Stimulated activated CD4-positive, alpha-beta T cell treated with anti-CD3 and anti-CD28 coated beads, Interleukin-12 subunit alpha, Interleukin-12 subunit beta, amount 100 ng/mL, for 4 hours (primary cell): ENCODE data around the gene UPF1.
"Not testable (repeated sequence)": the region's sequence is repeated elsewhere in the genome, so short reads cannot be mapped to it uniquely, and the experiment has no call there.

Experiments
- DNase-seq: peaks from one replicate; pipeline ENCODE4 v3.0.0-alpha.2; 2020

Gene UPF1

DNA sequence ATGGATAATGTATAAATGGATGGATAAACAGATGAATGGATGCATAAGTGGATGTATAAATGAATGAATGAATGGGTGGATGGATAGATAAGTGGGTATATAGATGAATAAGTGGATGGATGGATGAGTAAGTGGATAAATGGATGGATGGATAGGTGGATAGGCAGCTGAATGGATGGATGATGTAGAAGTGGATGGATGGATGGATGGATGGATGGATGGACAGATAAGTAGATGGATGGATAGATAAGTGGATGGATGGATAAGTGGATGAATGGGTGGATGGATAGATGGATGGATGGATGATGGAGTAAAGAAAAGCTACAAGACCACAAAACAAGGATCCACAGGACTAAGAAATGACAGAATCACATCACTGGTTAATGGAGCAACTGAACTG, 31.7 kb upstream of the UPF1 start:
- no peak for DNase-seq

DNA sequence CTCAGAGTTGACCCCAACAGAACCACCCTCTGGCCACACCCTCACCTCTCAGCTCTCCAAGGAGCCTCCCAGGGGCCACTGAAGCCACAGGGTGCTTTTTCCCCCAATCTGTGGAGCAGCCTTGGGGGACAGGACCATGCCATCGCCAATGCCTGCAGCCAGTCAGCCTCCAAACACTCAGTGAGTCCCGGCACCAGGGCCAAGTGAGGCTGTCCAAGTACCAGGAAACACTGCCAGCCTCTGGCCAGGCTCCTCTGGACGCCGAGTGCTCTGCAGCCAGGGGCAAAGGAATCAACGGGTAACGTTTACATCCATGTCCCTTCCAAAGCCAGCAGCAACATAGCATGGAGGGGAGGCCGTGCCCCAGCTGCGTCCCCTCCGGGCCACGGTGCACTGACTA, 31.1 kb upstream of the UPF1 start:
- no peak for DNase-seq

DNA sequence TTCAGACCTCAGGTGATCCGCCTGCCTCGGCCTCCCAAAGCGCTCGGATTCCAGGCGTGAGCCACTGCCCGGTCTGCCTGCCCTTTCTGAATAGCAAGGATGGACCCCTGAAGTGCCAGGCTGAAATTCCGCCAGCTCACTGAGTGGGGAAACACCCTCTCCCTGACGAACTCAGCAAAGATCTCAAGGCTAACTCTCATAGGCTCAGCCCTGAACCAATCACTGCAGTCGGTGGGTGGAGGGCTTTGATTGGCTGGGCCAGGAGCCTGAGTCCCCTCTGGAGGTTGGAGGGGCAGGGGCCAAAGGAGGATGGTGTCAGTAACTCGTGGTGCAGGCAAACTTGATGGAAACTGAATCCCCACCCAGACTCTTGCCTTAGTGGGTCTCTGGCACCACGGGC, 29.4 kb upstream of the UPF1 start:
- DNase-seq: no peak

DNA sequence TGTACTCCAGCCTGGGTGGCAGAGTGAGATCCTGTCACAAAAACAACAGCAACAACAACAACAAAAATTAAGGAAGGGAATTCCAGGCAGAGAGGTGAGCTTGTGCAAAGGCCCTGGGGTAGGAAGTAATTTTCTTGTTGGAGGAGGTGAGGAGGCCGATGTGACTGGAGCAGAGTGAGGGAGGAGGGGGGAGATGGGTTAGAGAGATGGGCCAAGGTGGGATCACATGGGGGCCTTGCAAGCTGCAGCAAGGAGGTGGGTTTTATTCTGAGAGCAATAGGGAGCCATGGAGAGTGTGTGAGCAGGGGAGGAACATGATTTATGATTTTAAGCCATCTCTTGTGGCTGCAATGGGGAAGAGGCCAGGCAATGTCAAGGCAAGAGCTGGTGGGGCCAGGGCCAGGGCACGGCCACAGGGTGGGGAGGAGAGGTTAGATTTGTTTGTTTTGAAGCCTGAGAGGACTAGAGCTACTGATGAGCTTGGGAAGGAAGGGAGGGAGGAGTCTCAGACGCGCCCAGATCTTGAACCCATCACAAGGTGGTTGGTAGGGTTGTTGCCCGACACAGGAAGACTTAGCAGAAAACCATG, 28.1 kb upstream of the UPF1 start:
- DNase-seq: no peak

DNA sequence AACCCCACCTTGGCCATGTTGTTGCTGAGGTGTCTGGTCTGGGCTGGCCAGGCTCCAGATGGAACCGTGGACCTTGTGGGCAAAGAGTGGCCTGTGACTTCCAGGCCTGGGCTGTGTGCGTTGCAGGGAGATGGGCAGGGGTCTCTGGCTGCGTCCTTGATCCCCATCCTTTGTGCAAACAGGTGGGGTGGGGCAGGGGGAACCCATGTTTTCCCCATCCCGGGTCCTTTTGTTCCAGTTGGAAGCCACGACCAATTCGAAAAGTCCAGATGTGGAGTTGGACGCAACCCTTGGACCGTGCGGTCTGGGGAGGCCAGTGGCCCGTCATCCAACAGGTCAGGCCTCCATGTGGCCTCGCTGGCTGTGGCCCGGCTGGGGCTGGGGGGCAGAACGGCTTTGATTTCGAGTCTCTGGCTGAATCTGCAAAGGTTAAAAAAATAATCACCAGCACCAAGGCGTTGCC, 27.6 kb upstream of the UPF1 start:
- no peak for DNase-seq

DNA sequence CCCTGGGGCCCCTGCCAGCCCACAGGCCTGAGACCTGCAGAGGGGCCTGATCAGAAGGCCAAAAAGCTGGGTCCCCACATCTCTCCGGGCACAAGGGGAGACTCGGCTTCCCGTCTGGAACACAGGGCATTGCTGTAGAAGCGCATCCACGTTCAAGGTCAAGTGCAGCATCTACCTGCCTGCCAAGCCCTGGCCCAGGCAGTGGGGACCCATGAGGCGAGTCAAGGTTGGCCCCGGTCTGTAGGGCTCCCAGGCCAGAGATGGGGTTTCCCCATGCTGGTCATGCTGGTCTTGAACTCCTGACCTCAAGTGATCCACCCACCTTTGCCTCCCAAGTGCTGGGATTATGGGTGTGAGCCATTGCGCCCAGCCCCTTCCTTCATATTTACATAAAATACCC, 27.1 kb upstream of the UPF1 start:
- no peak for DNase-seq

DNA sequence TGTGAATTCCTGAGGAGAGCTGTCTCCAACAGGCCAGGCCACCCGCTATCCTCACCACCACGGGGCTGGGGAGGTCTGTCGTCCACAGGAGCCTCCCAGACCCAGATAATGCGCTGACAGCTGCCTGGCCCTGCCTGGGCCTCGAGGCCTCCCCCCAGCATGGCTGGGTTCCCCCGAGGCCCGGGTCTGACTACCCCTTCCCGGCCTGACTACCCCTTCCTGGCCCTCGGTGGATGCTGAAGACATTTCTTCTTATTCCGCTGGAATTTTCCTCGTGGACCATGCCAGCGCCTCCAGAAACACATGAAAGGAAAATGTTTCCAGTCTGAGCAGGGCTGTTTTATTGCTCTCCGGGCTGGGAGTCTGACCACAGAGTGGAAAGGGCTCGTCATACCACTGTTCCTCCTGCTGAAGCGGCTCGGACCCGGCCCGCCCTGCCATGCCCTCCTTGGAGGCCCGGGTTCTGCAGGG, 23.9 kb upstream of the UPF1 start:
- no peak for DNase-seq

DNA sequence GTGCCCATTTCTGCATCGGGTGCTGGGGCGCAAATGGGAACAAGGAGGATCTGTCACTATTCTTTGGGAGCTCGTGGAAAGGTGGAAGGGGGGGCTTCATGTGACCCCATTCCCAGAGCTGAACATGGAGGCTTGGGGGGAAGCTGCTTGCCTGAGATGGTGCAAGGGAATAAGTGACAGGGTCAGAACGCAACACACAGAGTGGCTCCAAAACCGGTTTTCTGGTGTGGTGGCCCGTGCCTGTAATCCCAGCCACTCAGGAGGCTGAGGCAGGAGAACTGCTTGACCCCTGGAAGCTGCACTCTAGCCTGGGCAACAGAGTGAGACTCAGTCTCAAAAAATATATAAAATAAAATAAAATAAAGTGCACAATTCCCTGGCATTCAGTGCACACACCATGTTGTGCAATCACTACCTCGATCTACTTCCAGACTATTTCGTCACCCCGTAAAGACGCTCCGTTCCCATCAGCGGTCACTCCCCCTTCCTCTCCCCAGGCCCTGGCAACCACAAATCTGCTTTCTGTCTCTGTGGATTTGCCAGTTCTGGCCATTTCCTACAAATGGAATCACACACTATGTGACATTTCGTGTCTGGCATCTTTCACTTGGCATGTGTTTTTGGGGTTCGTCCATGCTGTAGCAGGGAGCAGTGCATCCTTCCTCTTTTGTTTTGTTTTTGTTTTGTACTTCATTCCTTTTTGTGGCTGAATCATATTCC, 22.4 kb upstream of the UPF1 start:
- no peak for DNase-seq

DNA sequence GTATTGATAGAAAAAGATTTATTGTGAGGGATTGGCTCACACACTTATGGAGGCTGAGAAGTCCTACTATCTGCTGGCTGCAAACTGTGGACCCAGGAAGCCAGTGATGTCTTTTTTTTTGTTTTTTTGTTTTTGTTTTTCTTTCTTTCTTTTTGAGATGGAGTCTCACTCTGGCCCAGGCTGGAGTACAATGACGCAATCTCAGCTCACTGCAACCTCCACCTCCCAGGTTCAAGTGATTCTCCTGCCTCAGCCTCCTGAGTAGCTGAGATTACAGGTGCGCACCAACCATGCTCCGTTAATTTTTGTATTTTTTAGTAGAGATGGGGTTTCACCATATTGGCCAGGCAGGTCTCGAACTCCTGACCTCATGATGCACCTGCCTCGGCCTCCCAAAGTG, 20.1 kb upstream of the UPF1 start:
- DNase-seq: not testable (repeated sequence)

DNA sequence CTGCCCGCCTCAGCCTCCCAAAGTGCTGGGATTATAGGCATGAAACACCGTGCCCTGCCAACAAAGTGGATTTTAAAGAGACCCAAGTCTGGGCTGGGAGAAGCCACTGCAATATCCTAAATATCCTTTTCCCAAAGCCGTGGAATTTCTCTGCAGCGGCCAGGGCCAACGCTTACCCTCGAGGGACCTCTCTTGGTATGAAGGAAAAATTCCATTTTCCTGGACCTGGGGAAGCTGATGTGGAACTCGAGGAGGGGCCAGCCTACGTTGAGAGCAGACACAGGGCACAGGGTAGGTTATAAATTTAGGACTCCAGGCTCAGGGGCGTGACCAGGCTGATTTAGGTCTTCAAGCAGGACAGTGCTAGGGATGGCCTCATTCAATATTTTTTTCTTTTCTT, 17.7 kb upstream of the UPF1 start:
- DNase-seq: no peak

DNA sequence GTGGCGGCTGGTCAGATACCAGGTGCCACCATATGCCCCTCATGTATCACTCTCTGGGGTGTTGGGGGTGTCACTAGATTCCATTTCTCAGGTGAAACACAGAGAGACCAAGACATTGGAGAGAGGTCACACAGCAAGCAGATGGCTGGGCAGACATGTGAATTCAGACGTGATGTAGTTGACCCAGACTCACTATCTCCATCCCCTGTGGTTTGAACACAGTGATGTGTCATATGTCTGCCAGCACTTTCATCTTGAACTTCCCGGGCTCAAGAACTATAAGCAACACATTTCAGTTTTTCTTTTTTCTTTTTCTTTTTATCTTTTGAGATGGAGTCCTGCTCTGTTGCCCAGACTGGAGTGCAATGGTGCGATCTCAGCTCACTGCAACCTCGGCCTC, 16.1 kb upstream of the UPF1 start:
- no peak for DNase-seq

DNA sequence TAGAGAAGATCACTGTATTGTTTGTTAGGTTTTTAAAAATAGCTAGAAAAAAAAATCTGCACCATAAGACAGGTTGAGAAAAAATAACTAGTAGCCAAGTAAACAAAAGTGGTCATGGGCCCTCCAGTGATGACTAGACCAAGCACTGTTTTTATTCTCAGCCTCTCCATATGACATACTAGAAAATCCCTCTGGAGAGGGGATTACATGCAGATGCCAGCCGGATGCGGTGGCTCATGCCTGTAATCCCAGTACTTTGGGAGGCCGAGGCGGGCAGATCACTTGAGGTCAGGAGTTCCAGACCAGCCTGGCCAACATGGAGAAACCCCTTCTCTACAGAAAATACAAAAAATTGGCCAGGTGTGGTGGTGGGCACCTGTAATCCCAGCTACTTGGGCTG, 15.1 kb upstream of the UPF1 start:
- DNase-seq: not testable (repeated sequence)

DNA sequence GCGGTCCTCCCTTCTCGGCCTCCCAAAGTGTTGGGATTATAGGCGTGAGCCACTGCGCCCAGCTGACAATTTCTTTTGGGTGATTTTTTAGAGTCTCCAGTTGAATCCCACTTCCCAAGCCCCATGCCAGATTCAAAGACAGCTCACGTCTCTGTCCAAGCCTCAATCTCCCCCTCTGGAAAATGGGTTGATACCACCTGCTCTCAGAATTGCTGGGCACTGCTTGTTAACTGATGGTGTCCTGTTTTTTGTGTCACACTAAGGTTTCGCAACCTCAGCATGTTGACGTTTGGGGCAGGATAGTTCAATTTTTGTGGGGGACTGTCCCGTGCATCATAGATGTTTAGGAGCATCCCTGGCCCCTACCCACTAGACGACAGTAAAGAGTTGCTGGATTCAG, 14.2 kb upstream of the UPF1 start:
- no peak for DNase-seq

DNA sequence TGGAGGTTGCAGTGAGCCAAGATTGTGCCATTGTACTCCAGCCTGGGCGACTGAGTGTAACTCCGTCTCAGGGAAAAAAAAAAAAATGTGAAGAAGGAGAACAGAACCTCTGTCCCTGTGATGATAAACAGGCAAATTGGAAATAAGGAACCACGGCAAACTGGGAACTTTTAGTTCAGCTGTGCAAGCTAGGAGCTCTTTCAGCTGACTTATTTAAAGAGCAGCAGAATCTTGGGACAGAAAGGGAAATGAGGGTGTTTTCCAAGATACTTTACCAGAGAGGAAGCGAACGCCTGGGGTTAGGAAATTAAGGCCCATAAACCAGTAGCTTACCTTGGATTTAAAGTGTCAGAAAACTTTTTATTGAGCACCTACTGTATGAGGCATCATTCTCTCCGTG, 3.0 kb upstream of the UPF1 start:
- DNase-seq: no peak

DNA sequence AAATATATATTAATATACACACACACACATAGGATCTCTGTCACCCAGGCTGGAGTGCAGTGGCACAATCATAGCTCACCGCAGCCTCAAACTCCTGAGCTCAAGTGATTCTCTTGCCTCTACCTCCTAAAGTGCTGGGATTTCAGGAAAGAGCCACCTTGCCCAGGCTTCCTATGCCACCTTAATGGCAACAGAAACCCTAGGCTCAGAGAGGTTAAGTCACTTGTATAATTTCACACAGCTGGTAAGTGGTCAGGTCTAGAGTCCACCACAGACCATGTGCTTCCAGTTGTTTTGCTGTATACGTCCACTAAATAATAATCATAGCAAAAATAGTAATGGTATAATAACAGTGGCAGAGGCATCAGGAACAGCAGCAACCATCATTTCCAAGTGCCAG, 1.3 kb upstream of the UPF1 start:
- no peak for DNase-seq

DNA sequence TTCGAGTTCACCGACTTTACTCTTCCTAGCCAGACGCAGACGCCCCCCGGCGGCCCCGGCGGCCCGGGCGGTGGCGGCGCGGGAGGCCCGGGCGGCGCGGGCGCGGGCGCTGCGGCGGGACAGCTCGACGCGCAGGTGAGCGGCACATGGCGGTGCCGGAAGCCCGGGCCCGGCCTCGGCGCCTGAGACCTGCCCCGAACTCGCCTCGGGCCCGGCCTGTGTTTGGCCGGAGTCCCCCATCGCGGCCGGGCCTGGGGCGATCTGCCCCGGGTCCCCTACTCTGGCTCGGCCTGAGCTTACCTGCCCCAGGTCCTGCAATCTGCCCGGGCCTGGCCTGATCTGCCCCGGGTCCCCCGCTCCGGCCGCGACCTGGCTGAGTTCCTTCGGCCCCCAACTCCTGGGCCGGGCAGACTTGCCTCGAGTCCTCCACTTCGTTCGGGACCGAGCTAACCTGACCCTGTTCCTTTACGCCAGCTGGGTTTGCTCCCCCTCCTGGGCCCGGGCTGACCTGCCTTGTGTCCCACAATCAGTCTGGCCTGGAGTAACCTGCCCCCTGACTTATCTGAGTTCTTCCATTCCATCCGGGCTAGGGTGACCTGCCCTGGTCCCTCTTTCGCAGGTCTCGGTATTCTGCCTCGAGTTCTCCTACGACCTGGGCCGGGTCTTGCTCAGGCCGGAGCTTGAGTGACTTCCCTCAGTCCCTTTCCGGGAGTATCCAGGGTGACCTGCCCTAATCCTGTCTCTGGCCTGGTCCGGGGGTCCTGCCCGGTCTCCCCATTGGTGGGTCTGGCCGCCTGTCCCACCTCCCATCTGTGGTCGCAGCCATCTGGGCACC, 764 bp downstream of the UPF1 start:
- DNase-seq: peak; percentile 21

DNA sequence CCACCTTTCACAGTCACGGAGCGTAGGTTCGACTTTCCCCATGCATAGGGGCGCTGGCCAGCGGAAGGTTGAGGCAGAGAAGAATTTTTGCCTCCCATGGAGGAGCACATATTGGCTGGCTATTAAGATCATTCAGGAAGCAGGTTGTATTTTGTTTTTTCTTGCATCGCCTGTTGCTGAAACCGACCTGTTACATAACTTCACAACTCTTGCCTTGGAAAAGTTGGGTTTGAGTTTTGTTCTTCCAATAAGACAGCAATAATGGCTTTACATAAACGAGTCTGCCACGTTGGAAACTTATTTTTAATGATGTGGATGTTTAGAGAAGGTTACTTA, 1.4 kb downstream of the UPF1 start:
- DNase-seq: no peak

DNA sequence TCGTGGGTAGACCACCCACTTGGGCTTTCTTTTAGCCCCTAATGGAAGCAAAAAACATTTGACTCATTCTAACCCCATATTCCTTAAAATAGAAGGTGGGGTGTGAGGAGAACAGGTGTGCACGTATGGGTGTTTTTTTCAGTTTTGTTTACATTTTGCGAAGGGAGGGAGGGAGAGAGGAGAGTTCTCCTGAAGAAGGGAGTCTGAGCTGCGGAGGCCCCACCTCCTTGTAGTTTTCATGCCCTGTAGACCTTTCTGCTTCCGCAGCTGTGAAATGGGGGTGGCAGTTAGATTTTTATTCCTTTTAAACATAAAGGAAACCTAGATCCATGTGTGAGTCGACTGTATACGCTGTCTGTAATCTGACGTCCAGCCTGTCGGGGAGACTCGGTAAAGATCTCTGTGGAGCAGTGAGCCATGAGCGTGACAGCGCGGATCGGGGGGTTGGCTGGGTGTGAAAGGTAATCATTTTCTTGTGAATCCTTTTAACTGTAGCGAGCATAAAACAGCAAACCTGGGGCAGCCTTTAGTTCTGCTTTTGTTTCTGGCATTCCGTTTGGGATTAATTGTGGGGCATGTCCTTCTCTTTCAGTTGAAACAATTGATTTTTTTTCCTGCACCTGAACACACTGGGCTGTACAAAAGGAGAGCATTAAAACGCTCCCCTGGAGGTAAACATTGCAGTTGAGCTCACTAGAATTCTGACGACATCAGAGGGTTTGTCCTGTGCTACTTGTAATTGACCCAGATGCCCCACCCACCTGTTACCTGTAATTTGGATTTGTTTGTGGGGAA, 2.3 kb downstream of the UPF1 start:
- DNase-seq: no peak

DNA sequence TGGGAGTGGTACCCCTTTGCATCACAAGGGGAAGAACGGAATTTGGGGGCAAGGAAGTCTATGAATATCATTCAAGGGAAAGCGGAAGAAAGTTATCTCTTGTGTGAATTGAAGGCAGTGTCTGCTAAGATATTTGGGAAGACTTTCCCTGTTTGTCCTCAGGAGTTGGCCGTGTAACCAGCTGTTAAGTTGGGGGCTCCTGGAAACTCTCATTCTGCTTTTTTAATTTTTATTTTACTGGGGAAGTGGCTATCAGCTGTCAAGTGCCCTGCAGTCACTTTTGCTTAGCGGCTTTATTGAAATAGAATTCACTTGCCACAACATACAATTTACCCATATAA, 2.9 kb downstream of the UPF1 start:
- DNase-seq: no peak

DNA sequence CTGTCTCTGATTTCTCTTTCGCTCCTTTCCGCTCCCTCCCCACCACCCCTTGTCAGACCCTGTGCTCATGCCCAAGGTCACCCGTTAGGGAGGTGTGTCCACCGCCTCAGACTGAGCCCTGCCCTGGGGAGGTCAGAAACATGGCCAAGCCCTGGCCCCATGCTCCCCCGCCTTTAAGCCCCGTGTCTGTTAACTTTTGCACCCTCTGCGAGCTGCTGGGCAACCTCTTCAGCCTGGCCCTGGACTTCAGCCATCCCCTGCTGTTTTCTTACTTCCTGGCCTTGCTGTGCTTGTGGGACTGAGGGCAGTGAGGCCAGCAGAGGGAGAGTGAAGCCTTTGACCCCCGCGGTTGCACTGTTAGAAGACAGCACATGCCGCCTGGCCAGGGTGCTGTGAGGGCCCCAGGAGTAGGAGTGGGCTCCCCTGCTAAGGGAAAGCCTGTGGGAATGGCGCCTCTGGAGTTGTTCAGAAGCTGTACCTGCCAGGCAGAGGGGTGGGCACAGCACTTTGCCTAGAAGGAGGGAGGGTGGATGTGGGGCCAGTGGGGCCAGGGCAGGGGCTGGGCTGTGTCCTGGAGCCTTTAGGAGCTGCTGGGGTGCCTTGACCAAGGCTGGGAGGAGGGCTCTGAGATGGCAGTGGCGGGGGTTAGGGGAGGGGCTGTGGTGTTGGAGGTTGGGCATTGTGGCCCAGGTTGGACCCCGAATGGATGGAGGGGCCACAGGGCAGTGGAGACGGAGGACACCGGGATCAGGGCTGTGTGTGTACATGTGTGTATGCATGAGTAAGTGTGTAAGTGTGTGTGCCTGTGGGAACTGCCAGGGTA, 7.9 kb downstream of the UPF1 start:
- DNase-seq: no peak

DNA sequence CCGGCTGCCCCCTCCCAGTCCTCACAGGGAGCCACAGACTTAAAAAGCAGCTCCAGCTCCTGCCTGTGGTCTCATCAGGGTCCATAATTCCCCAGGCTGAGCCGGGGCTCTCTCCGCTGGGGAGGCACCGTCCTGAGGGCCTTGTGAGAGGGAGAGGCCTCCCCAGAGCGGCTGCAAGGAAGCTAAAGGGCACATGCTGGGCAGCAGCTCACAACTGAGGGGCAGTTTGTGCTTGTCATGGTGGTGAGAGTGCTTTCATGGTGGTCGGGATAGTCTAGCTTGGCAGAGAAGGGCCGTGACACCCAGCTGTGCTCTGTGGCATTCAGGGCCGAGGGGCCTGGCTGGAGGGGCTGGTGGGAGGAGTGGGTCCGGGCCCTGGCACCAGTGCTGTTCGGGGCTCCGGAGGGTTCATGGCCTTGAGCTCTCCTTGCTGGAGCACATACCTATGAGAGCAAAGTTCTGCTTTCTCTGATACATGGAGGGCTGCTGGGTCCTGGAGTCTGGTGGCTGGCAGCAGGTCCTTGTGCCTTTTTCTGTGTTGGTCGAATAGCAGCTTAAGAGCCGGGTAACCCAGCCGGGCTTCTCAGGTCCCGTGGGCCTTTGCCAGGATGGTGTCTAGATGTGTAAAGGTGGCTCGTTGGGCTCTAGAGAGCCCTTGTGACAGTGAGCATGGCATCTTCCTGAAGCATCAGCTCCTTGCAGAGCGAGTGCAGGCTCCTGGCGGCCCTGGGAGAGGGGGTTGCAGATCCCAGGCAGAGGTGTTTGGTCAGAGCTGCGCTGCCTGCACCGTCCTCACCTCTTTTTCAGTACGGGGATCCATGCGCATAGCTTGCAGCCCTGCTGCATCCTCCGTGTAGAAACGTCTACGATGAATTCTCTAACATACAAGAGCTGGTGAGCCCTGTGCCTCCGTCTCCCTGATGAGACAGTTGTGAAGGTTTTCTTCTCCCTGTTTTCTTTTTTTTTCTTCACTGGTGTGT, 8.8 kb downstream of the UPF1 start:
- DNase-seq: no peak
